ENCODE data around the gene MTA2.

MTA2 gene

DNA sequence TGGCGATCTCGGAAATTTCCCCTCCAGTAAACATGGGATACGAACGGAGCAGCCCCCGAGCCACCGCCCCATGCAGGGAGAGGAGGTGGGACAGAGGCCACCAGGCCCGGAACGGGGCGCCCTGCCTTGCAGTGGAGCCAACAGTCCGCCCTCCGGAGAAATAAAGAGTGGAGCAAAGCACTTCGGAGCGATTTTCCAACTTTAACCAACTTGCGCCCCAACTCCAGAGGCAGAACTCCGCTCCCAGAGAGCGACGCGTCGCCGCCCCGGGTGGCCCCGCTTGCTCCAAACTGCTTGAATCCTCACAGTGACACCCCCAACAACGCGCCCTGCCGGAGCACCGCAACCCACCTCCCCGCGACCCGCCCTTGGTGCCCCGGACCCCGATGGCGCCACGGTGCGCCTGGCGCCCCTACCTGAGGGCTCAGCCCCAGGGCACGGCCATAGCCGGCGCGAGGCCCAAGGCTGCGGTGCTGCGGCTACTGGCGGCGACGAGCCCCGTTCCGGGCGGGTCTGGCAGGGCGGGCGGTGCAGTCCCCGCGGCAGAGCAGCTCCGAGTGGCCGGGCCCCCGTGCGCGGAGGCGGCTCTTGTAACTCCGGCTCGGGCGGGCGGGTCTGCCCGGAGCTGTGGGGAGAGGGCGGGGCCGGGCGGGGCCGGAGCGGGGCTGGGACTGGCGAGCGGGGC is 55.3 kb downstream of the MTA2 start, which contains the start of gene AHNAK:
TSS of gene AHNAK (minus strand) at position 563 of the 685 bp plus-strand sequence. CDS start 10,708 bp downstream, outside the sequence.
- peaks cover 3 to 78% (median 66%) of the 10 kb centered on the region in 4 experiments for H3K4me1 ChIP-seq (ENCODE audit: control extremely low read depth in 1 of 4, control insufficient read depth in 4 of 4, insufficient read depth in 4 of 4, low read length in 3 of 4)
- peak within 1 kb of the TSS; percentile 78 to 97 (median 84) for H3K4me3 ChIP-seq (ENCODE audit: control insufficient read depth in 1 of 7, extremely low read depth in 1 of 7, insufficient read depth in 4 of 7, low read depth in 2 of 7, low read length in 6 of 7)
- CTCF ChIA-PET: interaction anchor here (0.9 to 13.6 kb wide), 4 partner anchors 12 to 152 kb away, joined by 3 to 283 read pairs (median 38); no protein-coding TSS in a partner anchor
- peak within 1 kb of the TSS; percentile 81 to 88 for H3K27ac ChIP-seq (ENCODE audit: insufficient read depth in 1 of 2, low read depth in 1 of 2, low read length in 2 of 2, poor library complexity in 1 of 2, severe bottlenecking in 2 of 2)
- WGBS (ENCODE audit: insufficient coverage): 0% methylated on average over 55 of the region's 69 CpGs
- peak; percentile 68 to 81 (median 73) for DNase-seq
- peaks cover 0 to 7% (median 0%) of the 10 kb centered on the region in 4 experiments for H3K36me3 ChIP-seq (ENCODE audit: control insufficient read depth in 4 of 4, insufficient read depth in 4 of 4, low read length in 3 of 4)
- POLR2A ChIA-PET: interaction anchor here (0.6 to 2.5 kb wide), 6 partner anchors 9 to 34 kb away, joined by 3 to 10 read pairs (median 4); no protein-coding TSS in a partner anchor
- no peaks in the 10 kb centered on the region for H3K9me3 ChIP-seq (ENCODE audit: control extremely low read depth in 1 of 5, control insufficient read depth in 4 of 5, insufficient read depth in 2 of 5, low read depth in 1 of 5, low read length in 4 of 5)
- H3K27me3 ChIP-seq (replicated peaks in 2 of 5; ENCODE audit: control insufficient read depth in 4 of 5, insufficient read depth in 5 of 5, low read length in 4 of 5): peaks cover 0 to 5% (median 0%) of the 10 kb centered on the region in 5 experiments

DNA sequence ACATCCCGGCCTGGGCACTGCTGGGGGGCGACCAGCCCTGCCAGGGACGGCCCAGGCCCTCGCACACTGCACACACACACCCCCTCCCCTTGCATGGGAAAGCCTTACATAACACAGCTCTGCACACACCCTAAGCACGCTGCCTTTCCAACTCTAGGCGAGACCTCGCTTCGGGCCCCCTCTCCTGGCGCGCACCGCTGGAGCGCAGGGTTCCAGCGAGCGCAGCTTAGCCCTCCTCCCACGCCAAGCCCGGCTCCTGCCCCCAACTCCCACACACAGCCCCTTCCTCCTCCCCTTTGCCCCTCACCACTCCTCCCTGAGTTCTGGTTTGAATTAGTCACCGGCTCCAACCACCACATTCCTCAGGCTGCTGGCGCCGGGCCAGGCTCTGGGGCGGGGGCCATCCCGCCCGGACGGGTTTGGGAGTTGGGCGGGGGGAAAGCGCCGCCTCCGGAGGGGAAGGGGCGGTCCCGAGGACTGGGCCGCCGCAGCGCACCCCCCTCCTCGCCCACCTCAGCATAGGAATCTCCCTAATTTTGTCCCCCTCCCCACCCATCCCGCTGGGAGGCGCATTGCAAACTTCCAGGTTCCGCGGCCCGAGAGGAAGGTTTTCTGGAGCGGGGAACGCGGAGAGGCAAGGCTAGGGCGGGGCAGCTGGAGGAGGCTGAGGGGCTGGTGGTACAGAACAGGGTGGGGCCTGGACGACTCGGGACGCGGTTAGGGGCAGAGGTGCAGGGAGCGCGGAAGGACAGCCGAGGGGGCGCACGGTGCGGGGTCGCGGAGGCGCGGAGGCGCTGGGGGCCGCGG is 56.0 kb downstream of the MTA2 start:
- no peaks in the 10 kb centered on the region for H3K9me3 ChIP-seq (ENCODE audit: control extremely low read depth in 1 of 5, control insufficient read depth in 4 of 5, insufficient read depth in 2 of 5, low read depth in 1 of 5, low read length in 4 of 5)
- peak; percentile 50 to 83 (median 80) for DNase-seq
- CTCF ChIA-PET: interaction anchor here (0.8 to 13.6 kb wide), 4 partner anchors 13 to 151 kb away, joined by 3 to 283 read pairs (median 52); no protein-coding TSS in a partner anchor
- POLR2A ChIA-PET: interaction anchor here (1.9 to 2.5 kb wide), 2 partner anchors 9 to 15 kb away, joined by 4 to 10 read pairs; no protein-coding TSS in a partner anchor
- WGBS (ENCODE audit: insufficient coverage): 0% methylated on average over 40 of the region's 59 CpGs
- peak overlapping the region; percentile 81 to 88 for H3K27ac ChIP-seq (ENCODE audit: insufficient read depth in 1 of 2, low read depth in 1 of 2, low read length in 2 of 2, poor library complexity in 1 of 2, severe bottlenecking in 2 of 2)
- peaks cover 0 to 5% (median 0%) of the 10 kb centered on the region in 5 experiments for H3K27me3 ChIP-seq (replicated peaks in 2 of 5; ENCODE audit: control insufficient read depth in 4 of 5, insufficient read depth in 5 of 5, low read length in 4 of 5)
- H3K36me3 ChIP-seq (ENCODE audit: control insufficient read depth in 4 of 4, insufficient read depth in 4 of 4, low read length in 3 of 4): peaks cover 0 to 12% (median 0%) of the 10 kb centered on the region in 4 experiments
- peak overlapping the region; percentile 78 to 97 (median 84) for H3K4me3 ChIP-seq (ENCODE audit: control insufficient read depth in 1 of 7, extremely low read depth in 1 of 7, insufficient read depth in 4 of 7, low read depth in 2 of 7, low read length in 6 of 7)
- peaks cover 3 to 78% (median 67%) of the 10 kb centered on the region in 4 experiments for H3K4me1 ChIP-seq (ENCODE audit: control extremely low read depth in 1 of 4, control insufficient read depth in 4 of 4, insufficient read depth in 4 of 4, low read length in 3 of 4)

DNA sequence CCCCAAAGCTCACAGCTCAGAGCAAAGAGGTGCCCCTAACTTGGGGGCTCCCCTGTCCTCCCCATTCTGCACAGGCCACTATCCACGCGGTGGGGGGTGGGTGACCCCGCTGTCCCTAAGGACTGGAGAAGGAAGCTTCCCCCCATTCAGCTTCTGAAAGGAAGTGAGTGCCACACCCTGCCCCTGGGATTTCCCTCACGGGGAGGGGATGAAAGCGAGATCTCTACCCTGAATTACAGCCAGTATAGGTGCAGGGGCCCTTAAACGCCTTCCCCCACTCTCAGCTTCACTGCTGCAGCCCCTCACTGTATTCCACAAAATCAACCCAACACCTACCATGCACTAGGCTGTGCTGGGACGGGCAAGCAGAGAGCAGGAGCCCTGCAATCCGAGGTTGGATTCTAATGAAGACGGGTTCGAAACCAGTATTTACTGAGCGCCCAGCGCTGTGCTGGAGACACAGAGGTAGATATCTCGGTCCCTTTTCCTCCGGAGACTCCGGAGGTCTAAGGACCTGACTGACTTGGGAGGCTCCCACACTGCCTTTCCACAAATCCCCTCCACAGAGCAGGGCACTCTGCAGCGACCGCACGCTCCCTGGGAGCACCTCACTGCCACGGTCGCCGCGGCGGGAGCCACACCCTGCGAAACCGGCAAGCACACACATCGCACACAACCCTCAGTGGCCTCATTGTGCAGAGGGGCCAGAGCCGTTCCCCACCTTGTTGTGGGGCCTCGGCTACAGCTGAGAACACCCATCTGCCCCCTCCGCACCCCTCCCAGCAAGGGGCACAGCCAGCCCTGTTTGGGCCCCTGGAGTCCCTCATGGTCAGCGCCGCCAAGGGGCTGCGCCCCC is 56.9 kb downstream of the MTA2 start:
- Histone ChIP-seq H3K27me3 (replicated peaks in 2 of 5; ENCODE audit: control insufficient read depth in 4 of 5, insufficient read depth in 5 of 5, low read length in 4 of 5) (peaks cover 0 to 5% (median 0%) of the 10 kb centered on the region in 5 experiments), H3K4me3 (ENCODE audit: control insufficient read depth in 1 of 7, extremely low read depth in 1 of 7, insufficient read depth in 4 of 7, low read depth in 2 of 7, low read length in 6 of 7) (peak overlapping the region; percentile 78 to 97 (median 84)), H3K36me3 (ENCODE audit: control insufficient read depth in 4 of 4, insufficient read depth in 4 of 4, low read length in 3 of 4) (peaks cover 0 to 12% (median 0%) of the 10 kb centered on the region in 4 experiments), H3K27ac (ENCODE audit: insufficient read depth in 1 of 2, low read depth in 1 of 2, low read length in 2 of 2, poor library complexity in 1 of 2, severe bottlenecking in 2 of 2) (peak overlapping the region; percentile 81 to 88), H3K9me3 (ENCODE audit: control extremely low read depth in 1 of 5, control insufficient read depth in 4 of 5, insufficient read depth in 2 of 5, low read depth in 1 of 5, low read length in 4 of 5) (no peaks in the 10 kb centered on the region), H3K4me1 (ENCODE audit: control extremely low read depth in 1 of 4, control insufficient read depth in 4 of 4, insufficient read depth in 4 of 4, low read length in 3 of 4) (peaks cover 6 to 77% (median 72%) of the 10 kb centered on the region in 4 experiments)
- POLR2A ChIA-PET: interaction anchor here (1.6 to 2.5 kb wide), 3 partner anchors 10 to 16 kb away, joined by 4 to 10 read pairs (median 4); no protein-coding TSS in a partner anchor
- CTCF ChIA-PET: interaction anchor here (0.8 to 13.6 kb wide), 8 partner anchors 14 to 150 kb away, joined by 3 to 283 read pairs (median 10); no protein-coding TSS in a partner anchor
- WGBS (ENCODE audit: insufficient coverage): 6% methylated on average over 27 of the region's 32 CpGs
- DNase-seq: no peak

DNA sequence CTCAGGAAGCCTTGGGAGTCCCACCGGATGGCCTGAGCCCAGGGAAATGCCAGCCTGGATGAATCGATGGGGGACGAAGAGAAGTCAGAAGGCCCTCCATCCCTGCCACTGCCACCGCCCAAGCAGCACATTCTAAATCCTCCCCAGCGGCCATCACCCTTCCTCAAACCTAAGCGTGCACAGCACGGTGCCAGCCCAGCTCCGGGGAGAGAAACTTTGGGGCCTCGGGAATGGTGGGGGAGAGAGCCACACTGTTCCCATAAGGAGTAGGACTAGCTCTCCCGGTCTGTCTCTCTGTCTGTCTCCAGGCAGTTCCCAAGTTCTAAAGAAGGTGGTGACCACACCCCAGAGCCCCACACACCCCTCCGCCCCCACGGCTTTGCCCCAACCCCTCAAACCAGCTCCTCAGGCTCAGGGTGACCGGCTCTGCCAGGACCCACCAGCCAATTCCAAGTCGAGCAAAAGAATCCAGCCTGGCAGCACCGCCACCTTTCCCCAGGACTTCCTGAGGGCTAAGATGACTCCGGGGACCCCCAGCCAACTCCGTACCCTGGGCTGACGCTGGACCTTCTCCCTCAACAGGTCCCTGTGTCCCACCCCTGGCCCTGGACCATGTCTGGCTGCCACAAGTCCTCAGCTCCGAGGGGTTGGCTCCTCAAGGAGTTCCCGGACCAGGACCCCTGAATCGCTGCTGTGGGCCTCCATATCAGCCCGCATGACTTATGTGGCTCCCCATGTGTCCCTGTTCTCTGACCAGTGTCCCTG is 57.8 kb downstream of the MTA2 start:
- Histone ChIP-seq H3K27me3 (replicated peaks in 2 of 5; ENCODE audit: control insufficient read depth in 4 of 5, insufficient read depth in 5 of 5, low read length in 4 of 5) (peaks cover 0 to 4% (median 0%) of the 10 kb centered on the region in 5 experiments), H3K9me3 (ENCODE audit: control extremely low read depth in 1 of 5, control insufficient read depth in 4 of 5, insufficient read depth in 2 of 5, low read depth in 1 of 5, low read length in 4 of 5) (no peaks in the 10 kb centered on the region), H3K36me3 (ENCODE audit: control insufficient read depth in 4 of 4, insufficient read depth in 4 of 4, low read length in 3 of 4) (peaks cover 0 to 12% (median 0%) of the 10 kb centered on the region in 4 experiments), H3K4me3 (ENCODE audit: control insufficient read depth in 1 of 7, extremely low read depth in 1 of 7, insufficient read depth in 4 of 7, low read depth in 2 of 7, low read length in 6 of 7) (peak overlapping the region in 4 of 7 experiments; percentile 81 to 97 (median 88)), H3K4me1 (ENCODE audit: control extremely low read depth in 1 of 4, control insufficient read depth in 4 of 4, insufficient read depth in 4 of 4, low read length in 3 of 4) (peaks cover 8 to 82% (median 79%) of the 10 kb centered on the region in 4 experiments), H3K27ac (ENCODE audit: insufficient read depth in 1 of 2, low read depth in 1 of 2, low read length in 2 of 2, poor library complexity in 1 of 2, severe bottlenecking in 2 of 2) (peak overlapping the region in 1 of 2 experiments; percentile 88)
- CTCF ChIA-PET: interaction anchor here (0.9 to 13.6 kb wide), 17 partner anchors 14 to 151 kb away, joined by 3 to 283 read pairs (median 7); no protein-coding TSS in a partner anchor
- 94% methylated on average over 15 of the region's 22 CpGs for WGBS (ENCODE audit: insufficient coverage)
- no peak for DNase-seq
- POLR2A ChIA-PET: interaction anchor here (0.5 to 2.5 kb wide), 4 partner anchors 8 to 123 kb away, joined by 3 to 10 read pairs (median 4); no protein-coding TSS in a partner anchor

Data from common myeloid progenitor, CD34-positive (primary cell).